ENCODE results near the gene JADE2.
"Not testable (repeated sequence)": the region's sequence is repeated elsewhere in the genome, so short reads cannot be mapped to it uniquely, and the experiment has no call there.

JADE2 gene

DNA sequence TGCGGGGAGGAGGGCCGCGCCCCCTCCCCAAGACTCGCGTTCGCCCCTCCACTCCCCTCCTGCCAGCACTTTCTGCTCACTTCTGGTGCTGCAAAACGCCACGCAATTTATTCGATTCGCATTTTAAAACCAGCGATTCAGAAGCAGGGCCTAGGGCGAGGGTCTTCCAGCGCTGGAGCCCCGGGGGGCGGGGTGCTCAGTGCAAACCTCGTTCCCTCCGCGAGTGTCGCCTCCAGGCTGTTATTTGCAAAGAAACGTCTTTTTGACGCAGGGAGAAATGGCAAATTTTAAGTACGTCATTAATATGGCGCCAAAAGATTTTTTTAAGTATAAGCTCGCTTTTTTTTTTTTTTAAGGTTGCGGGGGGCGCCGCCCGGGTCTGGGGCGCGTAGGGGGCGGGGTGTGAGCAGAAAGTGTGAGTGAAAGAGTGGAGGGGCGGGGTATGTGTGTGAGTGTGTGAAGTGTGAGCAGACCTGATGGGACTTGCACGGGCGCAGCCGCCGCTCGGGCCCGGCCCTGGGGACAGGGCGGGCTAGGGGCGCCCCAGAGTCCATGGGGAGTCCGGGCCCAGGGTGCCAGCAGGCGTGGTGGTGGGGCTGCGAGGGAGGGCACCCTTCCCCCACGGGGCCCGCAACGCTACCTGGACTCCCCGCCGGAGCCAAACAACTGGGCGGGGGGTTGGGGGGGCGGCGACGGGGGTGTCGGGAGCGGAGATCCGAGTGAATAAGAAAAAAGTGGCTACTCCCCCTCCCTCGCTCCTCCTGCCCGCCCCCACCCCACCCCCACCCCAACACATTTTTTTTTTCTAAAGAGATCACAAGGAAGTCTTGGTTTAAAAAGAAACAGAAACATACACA lies at the start of gene JADE2:
TSS of gene JADE2 (plus strand) at position 845 of the 857 bp plus-strand sequence. CDS start 10,188 bp downstream, outside the sequence.
- in situ Hi-C loops (cut with MboI; ENCODE audit: low sequenced_read_pairs) = no loop called here

DNA sequence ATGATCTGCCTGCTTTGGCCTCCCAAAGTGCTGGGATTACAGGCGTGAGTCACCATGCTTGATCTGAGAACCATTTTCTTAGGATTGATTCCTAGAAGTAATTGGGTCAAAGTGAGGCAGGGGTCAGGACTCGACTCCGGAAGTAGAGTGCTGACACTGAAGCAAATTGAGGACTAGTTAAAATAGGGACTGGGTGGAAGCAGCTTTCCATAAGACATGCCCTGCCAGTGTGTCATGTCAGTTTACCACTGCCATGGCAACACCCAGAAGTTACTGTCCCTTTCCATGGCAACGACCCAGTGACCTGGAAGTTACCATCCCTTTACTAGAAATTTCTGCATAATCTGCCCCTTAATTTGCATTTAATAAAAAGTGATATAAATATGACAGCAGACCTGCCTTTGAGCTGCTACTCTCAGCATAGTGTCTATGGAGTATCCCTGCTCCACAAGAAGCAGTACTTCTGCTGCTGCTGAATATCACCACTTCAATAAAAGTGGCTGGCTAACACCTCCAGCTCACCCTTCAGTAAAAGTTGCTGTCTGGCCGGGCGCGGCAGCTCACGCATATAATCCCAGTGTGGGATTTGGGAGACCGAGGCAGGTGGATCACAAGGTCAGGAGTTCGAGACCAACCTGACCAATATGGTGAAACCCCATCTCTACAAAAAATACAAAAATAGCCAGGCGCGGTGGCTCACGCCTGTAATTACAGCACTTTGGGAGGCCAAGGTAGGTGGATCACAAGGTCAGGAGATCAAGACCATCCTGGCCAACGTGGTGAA lies 47.8 kb upstream of the JADE2 start:
- in situ Hi-C loops (cut with MboI; ENCODE audit: low sequenced_read_pairs) = no loop called here

DNA sequence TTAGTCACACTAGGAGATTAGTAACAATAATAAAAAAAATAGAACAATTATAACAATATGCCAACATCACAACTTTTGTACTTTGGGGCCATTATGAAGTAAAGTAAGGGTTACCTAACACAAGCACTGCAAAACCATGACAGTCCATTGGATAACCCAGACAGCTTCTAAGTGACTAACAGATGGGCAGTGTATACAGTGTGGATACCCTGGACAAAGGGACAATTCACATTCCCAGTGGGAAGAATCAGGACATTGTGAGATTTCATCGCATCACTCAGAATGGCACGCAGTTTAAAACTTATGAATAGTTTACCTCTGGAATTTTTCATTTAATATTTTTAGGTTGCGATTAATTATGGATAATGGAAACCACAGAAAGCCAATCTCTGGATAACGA lies 45.6 kb upstream of the JADE2 start:
- in situ Hi-C loops (cut with MboI; ENCODE audit: low sequenced_read_pairs) = no loop called here

DNA sequence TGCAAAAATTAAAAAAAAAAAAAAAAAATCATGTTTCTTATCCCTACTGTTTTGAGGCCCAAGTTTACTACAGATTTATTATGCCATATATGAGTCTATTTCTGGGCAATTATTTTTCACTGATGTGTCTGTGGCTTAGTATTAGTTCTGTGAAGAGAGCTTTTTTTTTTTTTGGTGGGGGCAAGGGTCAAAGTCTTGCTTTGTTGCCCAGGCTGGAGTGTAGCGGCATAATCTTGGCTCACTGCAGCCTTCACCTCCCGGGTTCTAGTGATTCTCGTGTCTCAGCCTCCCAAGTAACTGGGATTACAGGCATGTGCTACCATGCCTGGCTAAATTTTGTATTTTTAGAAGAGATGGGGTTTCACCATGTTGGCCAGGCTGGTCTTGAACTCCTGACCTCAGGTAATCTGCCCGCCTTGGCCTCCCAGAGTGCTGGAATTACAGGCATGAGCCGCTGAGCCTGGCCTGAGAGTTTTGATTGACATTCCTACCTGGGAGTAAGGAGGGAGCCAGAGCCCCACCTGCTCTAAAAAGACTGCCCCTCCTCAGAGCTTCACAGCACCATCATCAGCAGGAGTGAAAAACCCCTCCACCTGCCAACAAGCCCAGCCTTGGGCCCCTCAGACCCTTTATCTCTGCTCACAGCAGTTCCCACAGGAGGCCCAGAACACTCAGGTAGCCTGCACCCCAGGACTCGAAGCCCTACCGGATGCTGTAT lies 36.1 kb upstream of the JADE2 start:
- in situ Hi-C loops (cut with MboI; ENCODE audit: low sequenced_read_pairs) = no loop called here

DNA sequence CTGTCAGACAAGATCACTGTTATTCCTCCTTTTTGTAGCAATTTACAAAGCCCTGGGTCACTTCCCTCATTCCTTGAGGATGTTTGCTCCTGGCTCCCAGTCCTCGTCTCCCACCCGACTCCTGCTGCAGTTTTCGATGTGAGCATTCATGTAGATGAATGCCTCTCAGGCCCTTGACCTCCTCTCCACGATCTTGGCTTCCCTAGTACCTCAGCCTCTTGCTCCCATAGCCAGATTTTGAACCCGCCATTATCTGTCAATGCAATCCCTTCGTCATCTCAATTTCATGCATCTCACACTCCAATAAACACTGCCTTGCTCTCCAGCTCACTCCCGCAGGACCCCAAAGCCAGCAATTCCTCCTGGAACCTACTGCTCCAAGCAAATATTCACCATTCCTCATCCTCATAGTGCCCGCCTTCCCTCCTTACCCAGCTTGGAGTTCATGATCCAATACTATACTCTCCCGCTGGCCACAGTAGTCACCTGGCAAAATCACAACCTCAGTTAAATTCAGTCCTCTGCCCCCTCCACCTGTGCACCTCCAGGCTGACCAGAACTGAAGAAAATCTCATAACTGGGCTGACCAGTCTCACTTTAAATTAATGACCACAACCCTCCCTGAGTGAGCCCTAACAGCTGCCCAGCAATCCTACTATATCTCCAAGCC lies 35.1 kb upstream of the JADE2 start:
- in situ Hi-C loops (cut with MboI; ENCODE audit: low sequenced_read_pairs) = no loop called here

DNA sequence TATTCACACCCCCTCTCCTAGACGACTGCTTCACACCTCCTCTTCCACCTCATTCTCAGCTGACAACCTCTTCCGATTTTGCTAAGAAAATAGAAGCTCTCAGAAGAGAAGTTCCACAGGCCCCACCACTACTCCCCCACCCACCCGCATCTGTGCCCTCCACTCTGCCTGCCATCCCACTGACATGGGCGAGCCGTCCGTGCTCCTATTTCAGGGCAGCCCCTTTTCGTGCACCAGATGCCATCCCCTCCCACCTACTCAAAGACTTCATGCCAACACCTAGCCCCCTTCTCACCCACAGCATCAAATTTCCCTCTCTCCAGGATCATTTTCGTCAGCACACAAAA lies 34.6 kb upstream of the JADE2 start:
- in situ Hi-C loops (cut with MboI; ENCODE audit: low sequenced_read_pairs) = no loop called here

DNA sequence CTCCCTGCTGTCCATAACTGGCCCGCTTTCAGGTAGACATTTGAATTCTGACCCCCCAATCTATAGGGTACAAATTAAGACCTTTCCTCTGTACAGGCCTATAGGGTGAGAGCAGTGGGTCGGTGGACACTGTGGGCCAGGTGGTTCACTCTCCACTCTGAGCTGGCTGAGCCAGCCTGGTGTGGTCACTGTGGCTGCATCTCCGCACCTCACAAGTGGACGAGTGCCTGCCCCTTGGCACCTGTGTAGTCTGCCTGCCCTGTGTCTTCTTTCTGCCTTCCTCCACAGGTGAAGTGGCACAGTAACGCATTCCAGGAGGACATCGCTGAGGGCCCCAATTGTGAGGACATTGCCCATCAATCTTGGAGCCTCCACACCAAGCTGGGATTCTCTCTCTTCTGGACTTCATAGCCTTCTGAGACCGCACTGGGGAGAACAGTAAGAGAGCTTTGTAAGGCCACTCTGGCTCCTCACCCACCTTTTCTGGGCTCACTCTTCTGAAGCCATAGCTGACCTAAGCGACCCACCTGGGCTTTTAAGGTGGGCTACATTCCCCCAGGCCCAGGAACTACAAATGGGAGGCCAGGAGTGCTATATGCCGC lies 33.5 kb upstream of the JADE2 start:
- in situ Hi-C loops (cut with MboI; ENCODE audit: low sequenced_read_pairs) = no loop called here

DNA sequence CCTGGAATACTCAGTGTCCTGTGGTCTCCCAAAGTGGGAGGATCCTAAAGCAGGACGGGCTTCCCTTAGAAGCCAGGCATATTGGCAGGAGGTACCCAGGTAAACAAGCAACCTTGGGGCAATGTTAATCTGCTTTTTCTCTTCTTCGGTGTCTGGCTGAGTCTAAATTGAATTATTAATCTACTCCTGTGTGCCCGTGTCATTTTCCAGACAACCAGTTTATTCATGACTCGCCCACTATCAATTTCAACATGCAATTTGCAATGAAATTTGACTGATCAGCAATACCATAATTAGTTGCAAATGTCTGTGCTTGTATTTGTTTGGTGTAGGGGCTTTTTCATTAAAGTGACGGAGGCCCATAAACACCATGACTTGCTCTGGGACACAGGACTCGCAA lies 32.9 kb upstream of the JADE2 start:
- in situ Hi-C loops (cut with MboI; ENCODE audit: low sequenced_read_pairs) = no loop called here

DNA sequence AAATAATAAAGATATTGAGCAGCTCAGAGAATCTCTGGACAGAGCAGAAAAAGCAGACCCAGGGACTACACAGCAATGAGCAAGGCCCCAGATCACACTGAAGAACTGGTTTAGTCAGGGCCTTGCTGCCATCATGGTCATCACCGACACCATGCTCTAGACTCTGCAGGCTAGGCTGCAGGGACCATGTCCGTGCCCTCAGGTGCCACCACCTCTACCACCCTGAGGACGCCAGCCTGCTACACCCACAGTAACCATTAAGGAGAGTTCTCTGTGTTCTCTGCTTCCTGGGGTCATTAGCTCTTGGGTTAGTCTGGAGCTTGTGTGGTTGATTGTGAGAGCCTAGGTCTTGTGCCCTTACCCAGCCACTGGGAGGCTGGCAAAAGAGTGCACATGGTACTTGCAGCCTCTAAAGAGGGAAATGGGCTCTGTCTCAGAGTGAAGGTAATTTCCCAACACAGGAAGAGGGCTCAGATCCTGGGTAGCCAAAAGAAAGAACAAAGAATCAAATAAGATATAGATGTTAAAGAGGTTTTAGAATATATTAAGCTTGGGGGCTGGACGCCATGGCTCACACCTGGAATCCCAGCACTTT lies 31.9 kb upstream of the JADE2 start:
- in situ Hi-C loops (cut with MboI; ENCODE audit: low sequenced_read_pairs) = no loop called here

DNA sequence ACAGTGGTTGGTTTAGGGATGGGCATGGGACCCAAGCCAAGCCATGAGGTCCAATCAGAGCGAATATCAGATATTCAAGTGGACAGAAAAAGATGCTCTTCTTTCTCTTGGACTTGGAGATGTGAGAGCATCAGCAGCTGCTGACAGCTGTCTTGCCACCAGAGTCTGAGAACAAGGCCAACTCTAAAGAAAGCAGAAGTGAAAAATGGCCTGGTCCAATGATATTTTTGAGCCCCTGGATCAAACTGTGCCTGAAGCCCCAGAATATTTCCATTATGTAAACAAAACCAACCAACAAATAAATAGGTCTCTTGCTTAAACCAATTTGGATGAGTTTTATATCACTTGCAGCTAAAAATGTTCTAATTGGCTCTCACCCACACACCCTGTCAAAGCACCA lies 30.7 kb upstream of the JADE2 start:
- in situ Hi-C loops (cut with MboI; ENCODE audit: low sequenced_read_pairs) = no loop called here

DNA sequence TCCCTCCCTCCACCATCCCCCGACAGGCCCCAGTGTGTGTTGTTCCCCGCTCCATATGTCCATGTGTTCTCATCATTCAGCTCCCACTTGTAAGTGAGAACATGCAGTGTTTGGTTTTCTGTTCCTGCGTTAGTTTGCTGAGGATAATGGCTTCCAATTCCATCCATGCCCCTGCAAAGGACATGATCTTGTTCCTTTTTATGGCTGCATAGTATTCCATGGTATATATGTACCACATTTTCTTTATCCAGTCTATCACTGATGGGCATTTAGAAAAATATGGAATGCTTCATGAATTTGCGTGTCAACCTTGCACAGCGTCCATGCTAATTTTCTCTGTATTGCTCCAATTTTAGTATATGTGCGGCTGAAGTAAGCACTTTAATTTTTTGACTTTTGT lies 25.6 kb upstream of the JADE2 start:
- in situ Hi-C loops (cut with MboI; ENCODE audit: low sequenced_read_pairs) = not testable (repeated sequence)

DNA sequence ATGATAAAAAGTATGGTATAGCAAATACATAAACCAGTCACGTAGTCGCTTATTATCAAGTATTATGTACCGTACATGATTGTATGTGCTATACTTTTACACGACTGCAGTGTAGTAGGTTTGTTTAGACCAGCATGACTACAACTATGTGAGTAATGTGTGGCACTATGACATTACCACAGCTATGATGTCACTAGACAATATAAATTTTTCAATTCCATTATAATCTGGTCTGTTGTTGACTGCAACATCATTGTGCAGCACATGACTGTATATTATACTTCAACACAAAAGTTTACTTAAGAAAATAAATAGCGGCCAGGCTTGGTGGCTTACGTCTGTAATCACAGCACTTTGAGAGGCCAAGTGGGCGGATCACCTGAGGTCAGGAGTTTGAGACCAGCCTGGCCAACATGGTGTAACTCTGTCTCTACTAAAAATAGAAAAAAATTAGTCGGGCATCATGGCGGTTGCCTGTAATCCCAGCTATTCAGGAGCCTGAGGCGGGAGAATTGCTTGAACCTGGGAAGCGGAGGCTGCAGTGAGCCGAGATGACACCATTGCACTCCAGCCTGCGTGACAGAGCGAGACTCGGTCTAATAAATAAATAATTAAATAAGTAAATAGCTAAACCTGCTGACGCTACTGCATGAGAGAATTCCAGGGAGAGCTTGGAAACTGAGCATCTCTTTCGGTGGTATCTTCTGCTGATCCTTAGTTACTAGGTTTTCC lies 24.6 kb upstream of the JADE2 start:
- in situ Hi-C loops (cut with MboI; ENCODE audit: low sequenced_read_pairs) = no loop called here

DNA sequence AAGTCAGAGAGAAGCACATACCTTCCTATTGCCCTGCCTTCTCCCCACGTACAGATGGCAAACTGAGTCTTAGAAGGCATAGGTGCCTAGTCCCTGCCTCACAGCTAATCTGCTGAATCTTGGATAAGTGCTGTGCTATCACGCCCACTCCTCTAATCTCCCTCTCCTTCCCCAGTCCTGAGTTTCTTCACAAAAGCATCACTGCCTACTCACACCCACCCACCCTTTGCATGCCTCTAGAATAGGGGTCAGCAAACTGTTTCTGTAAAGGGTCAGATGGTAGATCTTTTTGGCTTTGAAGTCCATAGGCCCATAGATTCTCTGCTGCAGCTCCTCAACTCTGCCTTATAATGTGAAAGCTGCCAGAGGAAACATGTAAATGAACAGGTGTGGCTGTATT lies 23.2 kb upstream of the JADE2 start:
- in situ Hi-C loops (cut with MboI; ENCODE audit: low sequenced_read_pairs) = no loop called here

DNA sequence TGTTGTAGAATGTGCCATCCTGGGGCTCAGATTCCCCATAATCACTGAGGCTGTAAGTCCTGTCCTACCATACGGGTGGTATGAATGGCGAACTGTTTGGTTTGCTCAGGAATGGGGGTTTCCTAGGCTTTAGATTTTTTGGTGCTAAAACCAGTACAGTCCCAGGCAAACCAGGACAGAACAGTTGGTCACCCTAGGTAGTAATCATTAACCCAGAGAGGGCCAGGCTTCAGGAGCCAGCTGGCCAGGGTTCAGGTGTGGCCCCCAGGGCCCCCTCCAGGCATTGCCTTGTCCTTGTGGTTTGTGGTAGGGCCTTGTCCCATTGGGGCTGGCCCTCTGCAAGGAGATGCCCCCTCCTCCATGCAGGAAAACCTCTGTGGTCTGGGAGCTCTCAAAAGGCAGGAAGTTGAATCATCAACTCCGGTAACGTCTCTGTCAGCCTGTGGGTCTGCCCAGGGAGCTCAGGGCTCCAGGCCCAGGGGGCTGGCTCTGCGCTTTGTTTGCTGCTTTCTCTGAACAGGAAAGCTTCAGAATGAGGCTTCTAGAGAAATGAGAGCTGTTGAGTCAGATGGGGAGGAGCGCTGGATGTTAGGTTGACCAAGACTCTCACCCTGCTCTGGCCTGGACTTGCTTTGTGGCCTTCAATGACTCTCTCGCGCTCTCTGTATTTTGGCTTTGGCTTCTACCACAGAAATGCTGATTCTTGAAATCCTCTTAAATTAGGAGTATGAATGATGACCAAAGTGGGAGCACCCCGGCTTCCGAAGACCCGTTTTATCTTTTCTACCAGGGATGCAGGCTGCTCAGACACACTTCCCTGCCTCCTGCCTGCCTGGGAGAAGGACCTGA lies 22.2 kb upstream of the JADE2 start:
- in situ Hi-C loops (cut with MboI; ENCODE audit: low sequenced_read_pairs) = no loop called here

DNA sequence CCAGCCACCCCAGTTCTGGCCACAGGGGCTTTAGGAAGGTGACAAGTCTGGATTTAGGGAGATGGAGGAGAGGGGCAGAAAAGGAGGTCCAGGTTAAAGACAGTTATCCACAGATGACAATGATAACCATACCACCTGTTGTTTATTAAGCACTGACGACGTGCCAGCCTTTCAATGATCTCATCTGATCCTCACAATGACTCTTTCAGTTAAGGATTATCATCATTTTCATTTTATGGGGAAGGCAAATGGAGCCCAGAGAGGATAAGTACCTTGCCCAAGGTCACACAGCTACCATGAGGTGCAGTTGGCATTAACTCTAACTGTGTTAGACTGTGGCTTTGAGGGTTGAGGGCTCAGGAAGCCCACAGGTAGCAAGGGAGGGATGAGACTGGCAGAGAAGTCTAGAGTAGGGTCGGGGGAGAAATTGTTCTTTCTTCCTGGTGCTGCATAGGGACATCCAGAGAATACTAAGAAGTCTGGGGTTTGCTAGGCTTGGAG lies 21.5 kb upstream of the JADE2 start:
- in situ Hi-C loops (cut with MboI; ENCODE audit: low sequenced_read_pairs) = no loop called here

DNA sequence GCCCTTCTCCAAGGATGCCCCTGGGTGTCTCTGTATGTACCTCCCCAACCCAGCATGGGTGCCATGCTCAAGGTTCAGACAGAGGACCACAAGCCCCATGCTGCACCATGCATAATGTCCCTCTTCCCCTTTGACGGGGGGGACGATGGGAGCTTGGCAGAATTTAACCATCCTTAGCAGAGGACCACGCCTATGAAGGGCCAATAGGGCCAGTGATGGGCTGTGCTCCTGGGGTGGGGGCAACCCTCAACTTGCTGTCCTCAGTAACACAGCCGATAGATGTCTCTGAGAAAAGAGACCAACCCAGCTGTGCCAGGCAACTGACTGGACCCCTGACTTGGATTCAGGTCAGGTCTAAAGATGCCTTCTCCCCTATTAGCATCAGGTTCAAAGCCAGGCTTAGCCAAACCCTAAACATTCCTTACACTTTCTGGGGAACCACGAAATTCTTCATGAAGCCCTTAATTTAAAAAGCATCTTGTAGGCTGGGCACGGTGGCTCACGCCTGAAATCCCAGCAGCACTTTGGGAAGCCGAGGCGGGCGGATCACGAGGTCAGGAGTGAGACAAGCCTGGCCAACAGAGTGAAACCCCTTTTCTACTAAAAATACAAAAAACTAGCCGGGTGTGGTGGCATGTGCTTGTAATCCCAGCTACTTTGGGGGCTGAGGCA lies 20.7 kb upstream of the JADE2 start:
- in situ Hi-C loops (cut with MboI; ENCODE audit: low sequenced_read_pairs) = no loop called here

DNA sequence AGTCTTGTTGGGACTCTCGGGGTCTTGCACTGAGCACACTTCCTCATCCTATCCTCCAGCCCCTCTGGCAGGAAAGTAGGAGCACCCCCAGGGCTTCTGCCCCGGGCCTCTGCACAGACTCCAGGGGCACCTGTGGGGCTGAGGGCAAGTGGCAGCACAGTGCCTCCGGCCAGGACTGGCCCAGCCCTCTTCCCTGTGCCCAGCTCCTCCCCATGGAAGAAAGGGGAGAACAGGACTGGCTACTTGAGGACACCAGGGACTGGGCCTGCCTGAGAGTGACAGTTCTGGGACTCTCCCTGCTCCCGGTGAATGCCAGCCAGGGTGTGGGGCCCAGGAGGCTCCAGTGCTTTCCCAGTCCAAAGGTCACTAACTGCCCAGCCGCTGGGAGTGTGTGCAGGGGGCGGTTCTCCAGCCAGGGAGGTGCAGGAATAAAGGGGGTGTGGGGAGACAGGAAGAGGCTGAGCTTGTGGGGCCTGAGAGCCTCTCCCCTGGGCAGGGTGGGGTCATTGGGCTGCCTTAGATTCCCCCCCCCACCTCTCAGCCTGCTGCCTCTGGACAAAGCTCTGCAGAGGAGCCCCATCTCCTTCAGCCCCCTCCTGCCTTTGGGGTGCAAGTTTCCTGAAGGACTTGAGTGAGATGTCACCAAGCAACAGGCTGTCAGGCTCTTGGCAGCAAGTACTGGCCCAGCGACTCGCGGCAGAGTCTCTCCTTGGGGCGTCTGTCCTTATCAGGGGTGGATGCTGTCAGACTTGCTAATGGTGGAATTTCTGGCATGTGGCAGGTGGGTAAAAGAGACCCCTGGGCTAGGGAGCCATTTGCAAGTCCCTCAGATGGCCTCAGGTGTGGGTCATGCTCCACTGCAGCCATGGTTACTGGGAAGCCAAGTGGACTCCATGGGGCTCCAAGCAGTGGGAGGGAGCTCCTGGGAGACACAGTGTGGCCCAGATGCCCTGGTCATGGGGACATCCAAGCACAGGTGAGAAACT lies 19.1 kb upstream of the JADE2 start:
- in situ Hi-C loops (cut with MboI; ENCODE audit: low sequenced_read_pairs) = no loop called here
